Epithelial cell of esophagus (primary cell): ENCODE measurements around the gene WDFY3.

Experiments used
- DNase-seq: peaks from one replicate; pipeline ENCODE4 v3.0.0; 2010; ENCODE audit warnings: low read depth
- H3K4me3 ChIP-seq: 2 replicates; pipeline ENCODE4 v1.5.1; 2011; ENCODE audit warnings: mild to moderate bottlenecking, low read length, control low read depth
- TF ChIP-seq, protein P1 (sequence below): IDR thresholded peaks from 2 replicates; pipeline ENCODE4 v1.5.1; 2011; ENCODE audit warnings: low read depth, mild to moderate bottlenecking, low read length, control low read depth, inconsistent platforms; ENCODE audit not compliant: insufficient read depth; ENCODE audit errors: missing control alignments

The WDFY3 gene

GRCh38 chr4:84915396-84915780 is 51.1 kb downstream of the WDFY3 start:
- no peak for DNase-seq
- H3K4me3 ChIP-seq = no peak overlapping the region
- TF ChIP-seq, protein P1, sequence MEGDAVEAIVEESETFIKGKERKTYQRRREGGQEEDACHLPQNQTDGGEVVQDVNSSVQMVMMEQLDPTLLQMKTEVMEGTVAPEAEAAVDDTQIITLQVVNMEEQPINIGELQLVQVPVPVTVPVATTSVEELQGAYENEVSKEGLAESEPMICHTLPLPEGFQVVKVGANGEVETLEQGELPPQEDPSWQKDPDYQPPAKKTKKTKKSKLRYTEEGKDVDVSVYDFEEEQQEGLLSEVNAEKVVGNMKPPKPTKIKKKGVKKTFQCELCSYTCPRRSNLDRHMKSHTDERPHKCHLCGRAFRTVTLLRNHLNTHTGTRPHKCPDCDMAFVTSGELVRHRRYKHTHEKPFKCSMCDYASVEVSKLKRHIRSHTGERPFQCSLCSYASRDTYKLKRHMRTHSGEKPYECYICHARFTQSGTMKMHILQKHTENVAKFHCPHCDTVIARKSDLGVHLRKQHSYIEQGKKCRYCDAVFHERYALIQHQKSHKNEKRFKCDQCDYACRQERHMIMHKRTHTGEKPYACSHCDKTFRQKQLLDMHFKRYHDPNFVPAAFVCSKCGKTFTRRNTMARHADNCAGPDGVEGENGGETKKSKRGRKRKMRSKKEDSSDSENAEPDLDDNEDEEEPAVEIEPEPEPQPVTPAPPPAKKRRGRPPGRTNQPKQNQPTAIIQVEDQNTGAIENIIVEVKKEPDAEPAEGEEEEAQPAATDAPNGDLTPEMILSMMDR = no peak

- DNase-seq = peak; percentile 54
- TF ChIP-seq, protein P1 = no peak
- no peak overlapping the region for H3K4me3 ChIP-seq
These were observed 51.6 kb downstream of the WDFY3 start for GRCh38 chr4:84914686-84915395.

DNA sequence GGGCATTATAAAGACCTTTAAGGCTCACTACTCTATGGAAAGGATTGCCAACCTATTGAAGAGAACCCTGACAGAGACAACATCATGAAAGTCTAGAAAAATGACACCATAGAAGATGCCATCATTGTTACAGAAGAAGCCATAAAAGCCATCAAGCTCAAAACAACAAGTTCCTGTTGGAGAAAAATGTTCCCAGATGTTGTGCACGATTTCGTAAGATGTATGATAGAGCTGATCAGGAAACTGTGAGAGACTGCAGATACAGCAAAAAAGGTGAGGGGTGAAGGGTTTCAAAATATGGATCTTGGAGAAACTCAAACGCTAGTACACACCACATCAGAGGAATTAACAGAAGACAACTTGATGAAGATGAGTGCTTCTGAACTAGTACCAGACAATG is 53.3 kb downstream of the WDFY3 start:
- TF ChIP-seq, protein P1 = no peak
- no peak overlapping the region for H3K4me3 ChIP-seq
- DNase-seq = no peak

GRCh38 chr4:84912741-84913140 is 53.7 kb downstream of the WDFY3 start:
- TF ChIP-seq, protein P1 = no peak
- no peak overlapping the region for H3K4me3 ChIP-seq
- DNase-seq = no peak

GRCh38 chr4:84908876-84909275 is 57.6 kb downstream of the WDFY3 start:
- no peak overlapping the region for H3K4me3 ChIP-seq
- DNase-seq = no peak
- TF ChIP-seq, protein P1 = no peak

DNA sequence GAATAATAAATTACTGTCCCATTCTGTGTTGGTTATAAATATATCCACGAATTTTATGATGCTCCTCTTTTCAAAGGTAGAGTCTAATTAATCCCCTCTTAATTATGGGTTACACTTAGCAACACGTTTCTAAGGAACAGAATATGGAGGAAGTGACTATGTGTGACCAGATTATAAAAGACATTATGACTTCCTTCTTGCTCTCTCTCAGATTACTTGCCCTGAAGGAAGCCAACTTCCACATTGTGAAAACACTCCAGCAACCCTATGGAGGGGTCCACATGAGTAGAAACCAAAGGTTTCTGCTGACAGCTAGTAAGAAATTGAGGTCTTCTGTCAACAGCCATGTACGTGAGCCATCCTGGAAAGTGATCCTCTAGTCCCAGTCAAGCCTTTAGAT is 59.3 kb downstream of the WDFY3 start:
- no peak overlapping the region for H3K4me3 ChIP-seq
- no peak for DNase-seq
- TF ChIP-seq, protein P1 = no peak

GRCh38 chr4:84905646-84906045 is 60.8 kb downstream of the WDFY3 start:
- no peak for DNase-seq
- no peak overlapping the region for H3K4me3 ChIP-seq
- TF ChIP-seq, protein P1 = no peak
